Activated CD4-positive, CD25-positive, alpha-beta regulatory T cell treated with anti-CD3 and anti-CD28 coated beads, Interleukin-2, amount 50 U/mL, for 16 hours (primary cell): Measurements from ENCODE around the gene DOK7.
"Not testable (repeated sequence)": the region's sequence is repeated elsewhere in the genome, so short reads cannot be mapped to it uniquely, and the experiment has no call there.

Experiments used
- DNase-seq: peaks from one replicate; pipeline ENCODE4 v3.0.0-alpha.2; 2020; ENCODE audit warnings: low read depth, low spot score

Gene DOK7

GRCh38 chr4:3501825-3502425, 38.8 kb downstream of the DOK7 start:
- DNase-seq, result no peak

- DNase-seq, result no peak
Observed at GRCh38 chr4:3502941-3503936, 40.1 kb downstream of the DOK7 start.

GRCh38 chr4:3505231-3505630, 42.1 kb downstream of the DOK7 start:
- no peak for DNase-seq

- no peak for DNase-seq
Observed at GRCh38 chr4:3508542-3508941, 45.4 kb downstream of the DOK7 start.

GRCh38 chr4:3510481-3510880, 47.4 kb downstream of the DOK7 start:
- no peak for DNase-seq

GRCh38 chr4:3511187-3511586, 48.1 kb downstream of the DOK7 start:
- no peak for DNase-seq

GRCh38 chr4:3511601-3512000, 48.5 kb downstream of the DOK7 start:
- DNase-seq, result not testable (repeated sequence)

- no peak for DNase-seq
Observed at GRCh38 chr4:3512279-3512678, 49.2 kb downstream of the DOK7 start.

- no peak for DNase-seq
Observed at GRCh38 chr4:3512719-3513118, 49.6 kb downstream of the DOK7 start.

- DNase-seq, result no peak
Observed at GRCh38 chr4:3513807-3514206, 50.7 kb downstream of the DOK7 start.

- DNase-seq, result no peak
Observed at GRCh38 chr4:3514221-3514780, 51.2 kb downstream of the DOK7 start.

- no peak for DNase-seq
Observed at GRCh38 chr4:3514806-3515501, 51.8 kb downstream of the DOK7 start.

- no peak for DNase-seq
Observed at GRCh38 chr4:3515646-3516045, 52.5 kb downstream of the DOK7 start.

GRCh38 chr4:3516061-3516835, 53.1 kb downstream of the DOK7 start:
- DNase-seq, result no peak

GRCh38 chr4:3516836-3517730, 54.0 kb downstream of the DOK7 start:
- no peak for DNase-seq

GRCh38 chr4:3517731-3518510, 54.8 kb downstream of the DOK7 start:
- no peak for DNase-seq

- no peak for DNase-seq
Observed at GRCh38 chr4:3518511-3518880, 55.4 kb downstream of the DOK7 start.

GRCh38 chr4:3518941-3519340, 55.8 kb downstream of the DOK7 start:
- DNase-seq, result no peak

GRCh38 chr4:3519468-3520264, 56.6 kb downstream of the DOK7 start:
- DNase-seq, result no peak
